ENCODE measurements around the gene HTR3D. TPM values are rescaled to one million over a fixed set of nuclear protein-coding genes. Genes with fewer than 3 reads are reported as not detected.
"Not testable (repeated sequence)": the region's sequence is repeated elsewhere in the genome, so short reads cannot be mapped to it uniquely, and the experiment has no call there.

The HTR3D gene
- total RNA-seq, 4 donors from 2014 or later: not detected

GRCh38 chr3:184029443-184029842 is 2.1 kb upstream of the HTR3D start:
- TF ChIP-seq POLR2A (IDR thresholded peaks at IDR 0.05): no peak
- no peak for TF ChIP-seq CTCF (IDR thresholded peaks at IDR 0.05)
- no peaks in the 10 kb centered on the region for H3K9me3 ChIP-seq
- intact Hi-C loops (cut with DNase I): no loop called here
- peaks cover 0 to 8% (median 0%) of the 10 kb centered on the region in 3 donors for H3K4me1 ChIP-seq
- peaks cover 0 to 48% (median 0%) of the 10 kb centered on the region in 4 donors for H3K27me3 ChIP-seq
- H3K36me3 ChIP-seq: no peaks in the 10 kb centered on the region
- no peak overlapping the region for H3K27ac ChIP-seq
- H3K4me3 ChIP-seq: no peak overlapping the region
- no peak for DNase-seq
- WGBS, 2 donors: 46 to 49% methylated on average over 2 of the region's 2 CpGs

GRCh38 chr3:184030536-184030935 is 1.0 kb upstream of the HTR3D start:
- no peak overlapping the region for H3K4me3 ChIP-seq
- peaks cover 0 to 8% (median 0%) of the 10 kb centered on the region in 3 donors for H3K4me1 ChIP-seq
- TF ChIP-seq CTCF (IDR thresholded peaks at IDR 0.05): no peak
- no peak for DNase-seq
- H3K9me3 ChIP-seq: no peaks in the 10 kb centered on the region
- no peaks in the 10 kb centered on the region for H3K36me3 ChIP-seq
- intact Hi-C loops (cut with DNase I): no loop called here
- 88% methylated on average over 3 of the region's 3 CpGs; no CpG with 5 or more reads in 1 of the 2 donors for WGBS, 2 donors
- peaks cover 0 to 56% (median 0%) of the 10 kb centered on the region in 4 donors for H3K27me3 ChIP-seq
- no peak overlapping the region for H3K27ac ChIP-seq

GRCh38 chr3:184037816-184038215 is 6.3 kb downstream of the HTR3D start:
- H3K4me1 ChIP-seq: peaks cover 0 to 17% (median 11%) of the 10 kb centered on the region in 3 donors
- no peaks in the 10 kb centered on the region for H3K9me3 ChIP-seq
- no peak for DNase-seq
- H3K36me3 ChIP-seq: no peaks in the 10 kb centered on the region
- TF ChIP-seq POLR2A (IDR thresholded peaks at IDR 0.05) (no peak), CTCF (IDR thresholded peaks at IDR 0.05) (peak in 1 of 6 experiments; percentile 19)
- H3K4me3 ChIP-seq: no peak overlapping the region
- H3K27ac ChIP-seq: no peak overlapping the region
- peaks cover 0 to 81% (median 0%) of the 10 kb centered on the region in 4 donors for H3K27me3 ChIP-seq
- WGBS, 2 donors: 74 to 84% methylated on average over 7 of the region's 7 CpGs
- intact Hi-C loops (cut with DNase I): no loop called here

- H3K36me3 ChIP-seq; H3K4me3 ChIP-seq; DNase-seq; H3K27ac ChIP-seq; intact Hi-C loops (cut with DNase I); H3K9me3 ChIP-seq: not testable (repeated sequence)
- Histone ChIP-seq H3K27me3 (peaks cover 0 to 79% (median 0%) of the 10 kb centered on the region in 4 donors), H3K4me1 (peaks cover 0 to 17% (median 11%) of the 10 kb centered on the region in 3 donors)
- WGBS, 2 donors: 73 to 81% methylated on average over 8 of the region's 9 CpGs
Observed at GRCh38 chr3:184038307-184038706, 6.8 kb downstream of the HTR3D start.

- H3K4me1 ChIP-seq: peaks cover 0 to 17% (median 11%) of the 10 kb centered on the region in 3 donors
- WGBS, 2 donors: 43 to 47% methylated on average over 5 of the region's 5 CpGs
- DNase-seq: no peak
- intact Hi-C loops (cut with DNase I): no loop called here
- no peaks in the 10 kb centered on the region for H3K9me3 ChIP-seq
- no peak for TF ChIP-seq CTCF (IDR thresholded peaks at IDR 0.05)
- TF ChIP-seq POLR2A (IDR thresholded peaks at IDR 0.05): no peak
- peak overlapping the region; percentile 28 to 57 (median 50) for H3K27ac ChIP-seq
- peaks cover 0 to 73% (median 0%) of the 10 kb centered on the region in 4 donors for H3K27me3 ChIP-seq
- H3K36me3 ChIP-seq: no peaks in the 10 kb centered on the region
- no peak overlapping the region for H3K4me3 ChIP-seq
Observed at GRCh38 chr3:184039414-184039813, 7.9 kb downstream of the HTR3D start.

GRCh38 chr3:184040010-184040409 is 8.5 kb downstream of the HTR3D start:
- 57 to 69% methylated on average over 2 to 3 of the region's 3 CpGs for WGBS, 2 donors
- Histone ChIP-seq H3K36me3 (no peaks in the 10 kb centered on the region), H3K9me3 (no peaks in the 10 kb centered on the region), H3K4me1 (peaks cover 0 to 17% (median 11%) of the 10 kb centered on the region in 3 donors), H3K4me3 (no peak overlapping the region), H3K27ac (peak overlapping the region; percentile 13 to 57 (median 38)), H3K27me3 (peaks cover 0 to 70% (median 0%) of the 10 kb centered on the region in 4 donors)
- TF ChIP-seq POLR2A (IDR thresholded peaks at IDR 0.05) (no peak), CTCF (IDR thresholded peaks at IDR 0.05) (no peak)
- no peak for DNase-seq
- intact Hi-C loops (cut with DNase I): no loop called here
